H1 (cell line): ENCODE data around the gene TMEM45A. TPM values are rescaled to one million over a fixed set of nuclear protein-coding genes. Genes with fewer than 3 reads are reported as not detected.

Experiments
- CTCF ChIA-PET: fragments of 300-600 bp; sonication (Branson Sonifier 250); formaldehyde crosslinking; loops from one replicate; lab custom pipeline; 2021; ENCODE audit not compliant: partially characterized antibody; lab: Charles Lee
- POLR2A ChIA-PET: fragments of 300-600 bp; sonication (Branson Sonifier 250); formaldehyde crosslinking; loops from one replicate; lab custom pipeline; 2021; ENCODE audit warnings: inconsistent platforms; ENCODE audit not compliant: partially characterized antibody; lab: Charles Lee
- DNase-seq, 2 experiments: peaks; one replicate each; pipeline versions ENCODE4 v3.0.0 to v3.0.0-alpha.2; 2010 to 2022; ENCODE audit warnings: low spot score in 2 of 2, low read depth in 1 of 2, mixed read lengths in 1 of 2
- FAIRE-seq: peaks from 2 replicates; lab custom pipeline; 2011; peaks lifted over from hg19 to GRCh38; lab: Jason Lieb, UNC
- H2AFZ ChIP-seq: 2 replicates; pipeline ENCODE4 v1.8.1; 2012; ENCODE audit warnings: low read length, inconsistent platforms
- H2AK5ac ChIP-seq: 2 replicates; pipeline ENCODE4 v1.6.1; 2013; ENCODE audit warnings: low read depth, low read length
- H2BK120ac ChIP-seq: replicated peaks from 2 replicates; pipeline ENCODE3; 2013; ENCODE audit warnings: low read depth, low read length, inconsistent platforms
- H2BK12ac ChIP-seq: 2 replicates; pipeline ENCODE4 v1.6.1; 2013; ENCODE audit warnings: low read depth, low read length
- H2BK15ac ChIP-seq: 2 replicates; pipeline ENCODE4 v1.6.1; 2013; ENCODE audit warnings: low read length
- H2BK20ac ChIP-seq: 2 replicates; pipeline ENCODE4 v1.6.1; 2013; ENCODE audit warnings: low read length
- H2BK5ac ChIP-seq: 2 replicates; pipeline ENCODE4 v1.6.1; 2013; ENCODE audit warnings: low read depth, low read length
- H3K14ac ChIP-seq: 2 replicates; pipeline ENCODE4 v1.6.1; 2013; ENCODE audit warnings: inconsistent platforms; ENCODE audit not compliant: insufficient read length
- H3K18ac ChIP-seq: 2 replicates; pipeline ENCODE4 v1.6.1; 2013; ENCODE audit warnings: low read length; ENCODE audit errors: extremely low read depth
- H3K23ac ChIP-seq: 2 replicates; pipeline ENCODE4 v1.6.1; 2013; ENCODE audit warnings: inconsistent platforms; ENCODE audit not compliant: insufficient read length
- H3K23me2 ChIP-seq: 2 replicates; pipeline ENCODE4 v1.6.1; 2013; ENCODE audit warnings: low read depth, low read length
- H3K27ac ChIP-seq: 2 replicates; pipeline ENCODE4 v1.6.1; 2011; ENCODE audit warnings: low read depth, low read length, inconsistent platforms
- H3K27me3 ChIP-seq, 4 experiments: replicated peaks in 1 of 4; 1 replicate in 1 of 4; 2 replicates in 3 of 4; pipeline versions ENCODE4 v1.6.1 to v1.8.1; 2011 to 2013; ENCODE audit warnings: low read length in 3 of 4, mild to moderate bottlenecking in 3 of 4, inconsistent platforms in 2 of 4, mixed read lengths in 2 of 4, moderate library complexity in 1 of 4; ENCODE audit not compliant: control insufficient read depth in 3 of 4, insufficient read depth in 3 of 4; ENCODE audit errors: extremely low read depth in 1 of 4
- H3K36me3 ChIP-seq, 4 experiments: 2 replicates each; pipeline versions ENCODE4 v1.6.1 to v1.8.1; 2011 to 2013; ENCODE audit warnings: mild to moderate bottlenecking in 4 of 4, low read length in 3 of 4, moderate library complexity in 2 of 4, control low read depth in 1 of 4, inconsistent platforms in 1 of 4; ENCODE audit not compliant: insufficient read depth in 4 of 4, control insufficient read depth in 2 of 4
- H3K4ac ChIP-seq: replicated peaks from 2 replicates; pipeline ENCODE3; 2013; ENCODE audit warnings: low read length, low read depth, mixed read lengths, inconsistent platforms; ENCODE audit not compliant: insufficient read length
- H3K4me1 ChIP-seq, 4 experiments: replicated peaks in 1 of 4; 1 replicate in 1 of 4; 2 replicates in 3 of 4; pipeline versions ENCODE4 v1.6.1 to v1.8.1; 2011 to 2013; ENCODE audit warnings: low read length in 3 of 4, inconsistent platforms in 2 of 4, mixed read lengths in 1 of 4; ENCODE audit not compliant: insufficient read depth in 4 of 4, control insufficient read depth in 3 of 4
- H3K4me2 ChIP-seq, 2 experiments: 2 replicates each; pipeline versions ENCODE4 v1.6.1 to v1.8.1; 2011 to 2013; ENCODE audit warnings: low read depth in 2 of 2, low read length in 2 of 2, control low read depth in 1 of 2, inconsistent platforms in 1 of 2, mild to moderate bottlenecking in 1 of 2; ENCODE audit not compliant: insufficient read depth in 1 of 2
- H3K4me3 ChIP-seq, 4 experiments: fragments of 200-600, 300-600 bp in 1 of 4; sonication (generic), shearing (Covaris generic), sonication (Bioruptor Twin) in 1 of 4; 2 replicates each; pipeline versions ENCODE4 v1.5.1 to v1.8.1; 2011 to 2016; ENCODE audit warnings: low read length in 4 of 4, low read depth in 3 of 4, control low read depth in 2 of 4, inconsistent platforms in 2 of 4, mild to moderate bottlenecking in 2 of 4, mixed read lengths in 1 of 4, moderate library complexity in 1 of 4; ENCODE audit not compliant: insufficient read depth in 2 of 4; ENCODE audit errors: extremely low read depth in 1 of 4
- H3K56ac ChIP-seq: replicated peaks from 2 replicates; pipeline ENCODE3; 2013; ENCODE audit warnings: low read depth, mild to moderate bottlenecking, mixed read lengths, low read length, inconsistent platforms; ENCODE audit not compliant: insufficient read length
- H3K79me1 ChIP-seq: 2 replicates; pipeline ENCODE4 v1.6.1; 2013; ENCODE audit warnings: low read depth, low read length, control low read depth
- H3K79me2 ChIP-seq, 2 experiments: 2 replicates each; pipeline versions ENCODE4 v1.6.1 to v1.8.1; 2012 to 2013; ENCODE audit warnings: low read length in 2 of 2, mild to moderate bottlenecking in 2 of 2, inconsistent platforms in 1 of 2; ENCODE audit not compliant: insufficient read depth in 2 of 2, control insufficient read depth in 1 of 2
- H3K9ac ChIP-seq, 4 experiments: replicated peaks in 1 of 4; 1 replicate in 1 of 4; 2 replicates in 3 of 4; pipeline versions ENCODE4 v1.6.1 to v1.8.1; 2011 to 2013; ENCODE audit warnings: low read depth in 3 of 4, low read length in 3 of 4, control low read depth in 2 of 4, mild to moderate bottlenecking in 2 of 4, moderate library complexity in 2 of 4, inconsistent platforms in 1 of 4; ENCODE audit errors: extremely low read depth in 1 of 4
- H3K9me3 ChIP-seq, 2 experiments: 2 replicates each; pipeline versions ENCODE4 v1.6.1 to v1.8.1; 2012 to 2013; ENCODE audit warnings: mild to moderate bottlenecking in 2 of 2, moderate library complexity in 2 of 2, control low read depth in 1 of 2, inconsistent platforms in 1 of 2, low read depth in 1 of 2, low read length in 1 of 2, mixed read lengths in 1 of 2; ENCODE audit not compliant: insufficient read depth in 2 of 2
- H4K20me1 ChIP-seq, 2 experiments: replicated peaks in 1 of 2; 2 replicates each; pipeline versions ENCODE3 to v1.8.1; 2011 to 2013; ENCODE audit warnings: inconsistent platforms in 2 of 2, low read length in 2 of 2, mild to moderate bottlenecking in 1 of 2; ENCODE audit not compliant: insufficient read depth in 2 of 2, control insufficient read depth in 1 of 2
- H4K5ac ChIP-seq: 2 replicates; pipeline ENCODE4 v1.6.1; 2013; ENCODE audit warnings: low read length, low read depth, mixed read lengths, inconsistent platforms; ENCODE audit not compliant: insufficient read length
- H4K8ac ChIP-seq: 2 replicates; pipeline ENCODE4 v1.8.0; 2013; ENCODE audit warnings: mild to moderate bottlenecking, moderate library complexity, low read length, inconsistent platforms; ENCODE audit not compliant: insufficient read depth; ENCODE audit errors: extremely low read depth
- H4K91ac ChIP-seq: replicated peaks from 2 replicates; pipeline ENCODE3; 2013; ENCODE audit warnings: low read length, mixed read lengths, inconsistent platforms; ENCODE audit not compliant: insufficient read length
- CHD1 ChIP-seq: IDR thresholded peaks from 2 replicates; pipeline ENCODE4 v1.6.1; 2012; ENCODE audit warnings: low read depth, low read length, improper control_type of control experiment
- FOSL1 ChIP-seq: IDR thresholded peaks from 2 replicates; pipeline ENCODE4 v1.6.1; 2011; ENCODE audit warnings: mild to moderate bottlenecking, low read depth, low read length, moderate library complexity; ENCODE audit not compliant: insufficient read depth
- HDAC2 ChIP-seq, 2 experiments: fragments of 300-600 bp in 1 of 2; sonication (generic) in 1 of 2; IDR thresholded peaks; 2 replicates each; pipeline ENCODE4 v1.6.1; 2011 to 2012; ENCODE audit warnings: low read depth in 2 of 2, low read length in 2 of 2, mild to moderate bottlenecking in 2 of 2, moderate library complexity in 2 of 2, borderline replicate concordance in 1 of 2, inconsistent platforms in 1 of 2
- NANOG ChIP-seq: IDR thresholded peaks from 2 replicates; pipeline ENCODE4 v1.6.1; 2011; ENCODE audit warnings: low read length, low read depth, mild to moderate bottlenecking, inconsistent platforms; ENCODE audit not compliant: insufficient read depth, poor library complexity, severe bottlenecking
- POLR2A ChIP-seq, 2 experiments: IDR thresholded peaks; 1 replicate in 1 of 2; 2 replicates in 1 of 2; pipeline ENCODE4 v1.6.1; 2011; ENCODE audit warnings: low read depth in 2 of 2, low read length in 2 of 2, mild to moderate bottlenecking in 2 of 2; ENCODE audit errors: control extremely low read depth in 1 of 2
- RAD21 ChIP-seq, 2 experiments: IDR thresholded peaks in 1 of 2; conservative IDR thresholded peaks in 1 of 2; 2 replicates each; pipeline ENCODE4 v1.6.1; 2011; ENCODE audit warnings: low read depth in 2 of 2, low read length in 2 of 2, improper control_type of control experiment in 1 of 2, inconsistent platforms in 1 of 2, mild to moderate bottlenecking in 1 of 2, moderate library complexity in 1 of 2
- RBBP5 ChIP-seq: IDR thresholded peaks from 2 replicates; pipeline ENCODE4 v1.7.1; 2012; ENCODE audit warnings: low read depth, mild to moderate bottlenecking, inconsistent platforms, low read length, moderate library complexity, borderline replicate concordance
- RFX5 ChIP-seq: IDR thresholded peaks from 2 replicates; pipeline ENCODE4 v1.6.1; 2011; ENCODE audit warnings: low read depth, low read length, improper control_type of control experiment, borderline replicate concordance
- SAP30 ChIP-seq: fragments of 300-600 bp; sonication (generic); IDR thresholded peaks from 2 replicates; pipeline ENCODE4 v1.7.1; 2012; ENCODE audit warnings: low read length, moderate library complexity, mild to moderate bottlenecking, inconsistent platforms; ENCODE audit not compliant: insufficient read depth, insufficient replicate concordance
- TEAD4 ChIP-seq: IDR thresholded peaks from 2 replicates; pipeline ENCODE4 v1.6.1; 2012; ENCODE audit warnings: low read depth, low read length, inconsistent platforms, mixed read lengths
- WGBS, 2 experiments: shearing (Covaris generic) in 1 of 2; methylation state at CpG; one replicate each; pipeline versions ENCODE4 v1.1.6 to v1.1.7; 2013 to 2015; ENCODE audit warnings: low lambda C conversion rate in 2 of 2, mixed read lengths in 2 of 2, inconsistent platforms in 1 of 2, low coverage in 1 of 2, missing lambda C conversion rate in 1 of 2; ENCODE audit not compliant: insufficient replicate concordance in 2 of 2, insufficient coverage in 1 of 2, insufficient read length in 1 of 2; ENCODE audit errors: extremely low coverage in 1 of 2, missing lambda C conversion rate in 1 of 2; 5-methylcytosine and 5-hydroxymethylcytosine counted together
- polyA plus RNA-seq, 7 experiments: library from polyadenylated mRNA; depleted of rRNA in 3 of 7; stranded (reverse) in 5 of 7; unstranded in 2 of 7; fragments of >200 nt in 5 of 7; fragments of 200-250 nt in 2 of 7; gene quantifications; 1 replicate in 5 of 7; 2 replicates in 1 of 7; 4 replicates in 1 of 7; pipeline versions ENCODE4 v1.2.1 to v1.2.3, GENCODE V29; 2011 to 2013; ENCODE audit warnings: missing spikeins in 2 of 7, mixed read lengths in 2 of 7
- total RNA-seq: library from RNA; stranded (reverse); fragmentation: NEBNext Ultra II Directional; extraction: Animal tissue kit (Norgen Biotek cat#: 25700); gene quantifications from 2 replicates; pipeline ENCODE4 v1.2.1, GENCODE V29; 2021
- TF ChIP-seq, protein P1 (sequence below), 3 experiments: IDR thresholded peaks; 1 replicate in 2 of 3; 2 replicates in 1 of 3; pipeline versions ENCODE4 v1.5.1 to v1.6.1; 2011; ENCODE audit warnings: low read length in 3 of 3, mild to moderate bottlenecking in 3 of 3, inconsistent platforms in 2 of 3, low read depth in 1 of 3, moderate library complexity in 1 of 3; ENCODE audit not compliant: insufficient read depth in 1 of 3; ENCODE audit errors: control extremely low read depth in 1 of 3

The TMEM45A gene
- total and polyA plus RNA-seq, 2 of the 8 experiments (the other 6 are each of a cell fraction or from before 2014, with no cell fraction given) = 12.9 to 14.2 TPM

DNA sequence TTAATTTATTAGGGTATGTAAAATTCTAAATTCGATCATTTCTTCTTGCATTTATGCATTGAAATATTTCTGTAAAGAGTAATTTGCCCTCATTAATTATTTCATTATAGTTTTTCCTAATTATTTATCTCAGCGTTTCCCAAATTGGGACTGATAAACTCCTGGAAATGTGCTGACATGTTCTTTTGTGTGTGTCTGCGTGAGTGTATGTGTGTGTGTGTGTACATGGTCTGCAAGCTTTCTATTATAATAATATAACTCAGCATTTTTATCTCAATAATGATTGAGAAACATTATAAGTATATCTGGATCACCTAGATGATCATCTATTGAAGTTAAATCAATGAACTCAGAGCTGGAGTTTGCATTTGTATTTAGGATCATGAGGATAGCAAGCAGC lies 38.7 kb downstream of the TMEM45A start:
- CTCF ChIA-PET = interaction anchor here (1.0 to 1.2 kb wide), 2 partner anchors 44 to 67 kb away, joined by 4 read pairs; no protein-coding TSS in a partner anchor
- no peak for FAIRE-seq
- no peak overlapping the region for H2AK5ac ChIP-seq
- TF ChIP-seq NANOG (no peak), TEAD4 (no peak), HDAC2 (IDR thresholded peaks at IDR 0.05; ENCODE audit: borderline replicate concordance in 1 of 2, low read depth in 2 of 2, low read length in 2 of 2) (no peak), SAP30 (no peak), RFX5 (no peak), CHD1 (no peak), RBBP5 (no peak), FOSL1 (no peak), RAD21 (IDR thresholded peaks at IDR 0.05 in 1 of 2, conservative IDR thresholded peaks at IDR 0.05 in 1 of 2; ENCODE audit: low read depth in 2 of 2, low read length in 2 of 2) (no peak), POLR2A (IDR thresholded peaks at IDR 0.05; ENCODE audit: control extremely low read depth in 1 of 2, low read depth in 2 of 2, low read length in 2 of 2) (no peak)
- TF ChIP-seq, protein P1, sequence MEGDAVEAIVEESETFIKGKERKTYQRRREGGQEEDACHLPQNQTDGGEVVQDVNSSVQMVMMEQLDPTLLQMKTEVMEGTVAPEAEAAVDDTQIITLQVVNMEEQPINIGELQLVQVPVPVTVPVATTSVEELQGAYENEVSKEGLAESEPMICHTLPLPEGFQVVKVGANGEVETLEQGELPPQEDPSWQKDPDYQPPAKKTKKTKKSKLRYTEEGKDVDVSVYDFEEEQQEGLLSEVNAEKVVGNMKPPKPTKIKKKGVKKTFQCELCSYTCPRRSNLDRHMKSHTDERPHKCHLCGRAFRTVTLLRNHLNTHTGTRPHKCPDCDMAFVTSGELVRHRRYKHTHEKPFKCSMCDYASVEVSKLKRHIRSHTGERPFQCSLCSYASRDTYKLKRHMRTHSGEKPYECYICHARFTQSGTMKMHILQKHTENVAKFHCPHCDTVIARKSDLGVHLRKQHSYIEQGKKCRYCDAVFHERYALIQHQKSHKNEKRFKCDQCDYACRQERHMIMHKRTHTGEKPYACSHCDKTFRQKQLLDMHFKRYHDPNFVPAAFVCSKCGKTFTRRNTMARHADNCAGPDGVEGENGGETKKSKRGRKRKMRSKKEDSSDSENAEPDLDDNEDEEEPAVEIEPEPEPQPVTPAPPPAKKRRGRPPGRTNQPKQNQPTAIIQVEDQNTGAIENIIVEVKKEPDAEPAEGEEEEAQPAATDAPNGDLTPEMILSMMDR (IDR thresholded peaks at IDR 0.05; ENCODE audit: control extremely low read depth in 1 of 3, insufficient read depth in 1 of 3, low read depth in 1 of 3, low read length in 3 of 3) = no peak

More for the DNA sequence above, 38.7 kb downstream of the TMEM45A start:
- Histone ChIP-seq H3K23ac (no peak overlapping the region), H3K79me1 (no peaks in the 10 kb centered on the region), H2AFZ (no peak overlapping the region), H3K79me2 (no peaks in the 10 kb centered on the region), H3K56ac (no peak overlapping the region), H3K4me2 (no peak overlapping the region), H2BK15ac (no peak overlapping the region), H4K91ac (no peak overlapping the region), H3K27me3 (no peaks in the 10 kb centered on the region), H3K18ac (no peak overlapping the region), H4K20me1 (no peaks in the 10 kb centered on the region), H3K4me1 (no peaks in the 10 kb centered on the region), H3K36me3 (no peaks in the 10 kb centered on the region), H3K9ac (no peak overlapping the region), H4K8ac (no peak overlapping the region), H3K14ac (no peak overlapping the region), H2BK12ac (no peak overlapping the region), H4K5ac (no peak overlapping the region), H3K27ac (no peak overlapping the region), H3K4me3 (no peak overlapping the region), H3K9me3 (no peaks in the 10 kb centered on the region), H2BK120ac (no peak overlapping the region), H2BK20ac (no peak overlapping the region), H3K4ac (no peak overlapping the region), H3K23me2 (no peaks in the 10 kb centered on the region), H2BK5ac (no peak overlapping the region)
- POLR2A ChIA-PET = no interaction called here
- WGBS, 2 experiments = 88% methylated on average over 3 of the region's 3 CpGs; no CpG with 5 or more reads in 1 of the 2 experiments
- no peak for DNase-seq
